Trophoblast cell (in vitro differentiated cells and primary cell): Measurements from ENCODE around the gene IGFL3.
"Not testable (repeated sequence)": the region's sequence is repeated elsewhere in the genome, so short reads cannot be mapped to it uniquely, and the experiment has no call there.

Experiments used
- DNase-seq, 2 donors: peaks; one replicate each; pipeline ENCODE4 v3.0.0-alpha.2; 2016
- H2AFZ ChIP-seq: 2 replicates; pipeline ENCODE4 v1.6.1; 2013; ENCODE audit warnings: low read length, moderate library complexity, mild to moderate bottlenecking; ENCODE audit not compliant: insufficient read depth, poor library complexity
- H2AK5ac ChIP-seq: 2 replicates; pipeline ENCODE4 v1.6.1; 2013; ENCODE audit warnings: mild to moderate bottlenecking, low read length
- H2BK120ac ChIP-seq: 2 replicates; pipeline ENCODE4 v1.6.1; 2013; ENCODE audit warnings: low read length, mild to moderate bottlenecking, moderate library complexity; ENCODE audit not compliant: insufficient read depth, poor library complexity
- H2BK12ac ChIP-seq: 2 replicates; pipeline ENCODE4 v1.6.1; 2013; ENCODE audit warnings: mild to moderate bottlenecking, low read length, moderate library complexity
- H2BK5ac ChIP-seq: 2 replicates; pipeline ENCODE4 v1.6.1; 2013; ENCODE audit warnings: low read length, low read depth, moderate library complexity, mild to moderate bottlenecking; ENCODE audit not compliant: poor library complexity
- H3K14ac ChIP-seq: 2 replicates; pipeline ENCODE4 v1.6.1; 2013; ENCODE audit warnings: mild to moderate bottlenecking, low read length
- H3K18ac ChIP-seq: 2 replicates; pipeline ENCODE4 v1.6.1; 2013; ENCODE audit warnings: mild to moderate bottlenecking, low read length
- H3K23ac ChIP-seq: 2 replicates; pipeline ENCODE4 v1.6.1; 2013; ENCODE audit warnings: low read length
- H3K27ac ChIP-seq: 2 replicates; pipeline ENCODE4 v1.5.1; 2013; ENCODE audit warnings: low read depth, mild to moderate bottlenecking, inconsistent platforms, low read length, moderate library complexity
- H3K27me3 ChIP-seq: 2 replicates; pipeline ENCODE4 v1.6.1; 2013; ENCODE audit warnings: inconsistent platforms, mild to moderate bottlenecking, low read length, moderate library complexity; ENCODE audit not compliant: insufficient read depth
- H3K36me3 ChIP-seq, 2 experiments: 1 replicate in 1 of 2; 2 replicates in 1 of 2; pipeline ENCODE4 v1.6.1; 2013; ENCODE audit warnings: low read length in 2 of 2, mild to moderate bottlenecking in 2 of 2, moderate library complexity in 1 of 2; ENCODE audit not compliant: insufficient read depth in 2 of 2, control insufficient read depth in 1 of 2
- H3K4ac ChIP-seq: 2 replicates; pipeline ENCODE4 v1.6.1; 2013; ENCODE audit warnings: low read depth, mild to moderate bottlenecking, low read length, moderate library complexity
- H3K4me1 ChIP-seq, 2 experiments: 1 replicate in 1 of 2; 2 replicates in 1 of 2; pipeline ENCODE4 v1.6.1; 2013; ENCODE audit warnings: low read length in 2 of 2, mild to moderate bottlenecking in 2 of 2, moderate library complexity in 1 of 2; ENCODE audit not compliant: insufficient read depth in 2 of 2, control insufficient read depth in 1 of 2
- H3K4me2 ChIP-seq: 2 replicates; pipeline ENCODE4 v1.6.1; 2013; ENCODE audit warnings: inconsistent platforms, mild to moderate bottlenecking, low read length, moderate library complexity
- H3K4me3 ChIP-seq: 2 replicates; pipeline ENCODE4 v1.5.1; 2013; ENCODE audit warnings: mild to moderate bottlenecking, low read depth, low read length, inconsistent platforms
- H3K79me1 ChIP-seq: one replicate; pipeline ENCODE4 v1.6.1; 2013; ENCODE audit warnings: low read length
- H3K79me2 ChIP-seq: 2 replicates; pipeline ENCODE4 v1.6.1; 2013; ENCODE audit warnings: low read length, mild to moderate bottlenecking; ENCODE audit not compliant: control insufficient read depth, insufficient read depth, poor library complexity
- H3K9ac ChIP-seq: 2 replicates; pipeline ENCODE4 v1.6.1; 2013; ENCODE audit warnings: mild to moderate bottlenecking, low read length
- H3K9me3 ChIP-seq: 2 replicates; pipeline ENCODE4 v1.6.1; 2013; ENCODE audit warnings: low read depth, mild to moderate bottlenecking, control low read depth, inconsistent platforms, low read length; ENCODE audit not compliant: insufficient read depth
- H4K12ac ChIP-seq: 2 replicates; pipeline ENCODE4 v1.6.1; 2013; ENCODE audit warnings: low read depth, mild to moderate bottlenecking, low read length, moderate library complexity
- H4K8ac ChIP-seq: 2 replicates; pipeline ENCODE4 v1.6.1; 2013; ENCODE audit warnings: low read depth, mild to moderate bottlenecking, low read length, moderate library complexity
- H4K91ac ChIP-seq: one replicate; pipeline ENCODE4 v1.6.1; 2013; ENCODE audit warnings: low read depth, mild to moderate bottlenecking, low read length, moderate library complexity
- WGBS: extraction: QIAGEN DNeasy Blood & Tissue Kit; methylation state at CpG from one replicate; pipeline ENCODE4 v1.1.7; 2013; ENCODE audit warnings: missing lambda C conversion rate; ENCODE audit not compliant: insufficient read length, insufficient coverage; ENCODE audit errors: extremely low coverage; 5-methylcytosine and 5-hydroxymethylcytosine counted together

The IGFL3 gene

GRCh38 chr19:46107371-46107770, 17.1 kb downstream of the IGFL3 start:
- WGBS, result no CpG with 5 or more reads among the region's 6 CpGs
- Histone ChIP-seq H3K18ac (no peak overlapping the region), H4K91ac (no peak overlapping the region), H3K4me1 (peaks cover 0 to 5% of the 10 kb centered on the region in 2 experiments), H3K4me2 (no peak overlapping the region), H3K27me3 (no peaks in the 10 kb centered on the region), H3K4ac (no peak overlapping the region), H3K79me2 (no peaks in the 10 kb centered on the region), H3K23ac (no peak overlapping the region), H2BK5ac (no peak overlapping the region), H2AK5ac (no peak overlapping the region), H2BK120ac (no peak overlapping the region), H4K12ac (no peak overlapping the region), H2BK12ac (peak overlapping the region; percentile 58), H4K8ac (no peak overlapping the region), H3K14ac (no peak overlapping the region), H3K79me1 (peaks cover 2% of the 10 kb centered on the region), H2AFZ (no peak overlapping the region), H3K36me3 (no peaks in the 10 kb centered on the region), H3K4me3 (no peak overlapping the region), H3K27ac (no peak overlapping the region), H3K9me3 (peaks cover 2% of the 10 kb centered on the region), H3K9ac (no peak overlapping the region)
- no peak for DNase-seq

DNA sequence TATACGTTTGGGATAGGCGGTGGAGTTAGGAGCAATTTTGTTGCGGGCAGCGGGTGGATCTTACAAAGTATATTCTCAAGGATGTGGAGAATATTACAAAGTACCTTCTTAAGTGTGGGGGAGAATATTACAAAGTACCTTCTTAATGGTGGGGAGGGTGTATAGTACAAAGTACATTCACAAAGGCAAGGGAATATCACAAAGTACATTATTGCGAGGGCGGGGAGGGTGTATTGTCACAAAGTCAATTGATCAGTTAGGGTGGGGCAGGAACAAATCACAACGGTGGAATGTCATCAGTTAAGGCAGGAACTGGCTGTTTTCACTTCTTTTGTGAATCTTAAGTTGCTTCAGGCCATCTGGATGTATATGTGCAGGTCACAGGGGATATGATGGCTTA, 22.2 kb downstream of the IGFL3 start:
- H3K23ac ChIP-seq, H3K4ac ChIP-seq, H2AK5ac ChIP-seq, H3K79me1 ChIP-seq, H4K12ac ChIP-seq, H2BK5ac ChIP-seq, H3K27me3 ChIP-seq, H2BK12ac ChIP-seq, H2AFZ ChIP-seq, H3K14ac ChIP-seq, H3K9me3 ChIP-seq, DNase-seq, H3K27ac ChIP-seq, H3K4me1 ChIP-seq, H3K79me2 ChIP-seq, H3K18ac ChIP-seq, H2BK120ac ChIP-seq, H3K4me3 ChIP-seq, H3K36me3 ChIP-seq, H3K9ac ChIP-seq, H3K4me2 ChIP-seq, H4K91ac ChIP-seq, H4K8ac ChIP-seq: not testable (repeated sequence)
- no CpG with 5 or more reads among the region's 7 CpGs for WGBS

DNA sequence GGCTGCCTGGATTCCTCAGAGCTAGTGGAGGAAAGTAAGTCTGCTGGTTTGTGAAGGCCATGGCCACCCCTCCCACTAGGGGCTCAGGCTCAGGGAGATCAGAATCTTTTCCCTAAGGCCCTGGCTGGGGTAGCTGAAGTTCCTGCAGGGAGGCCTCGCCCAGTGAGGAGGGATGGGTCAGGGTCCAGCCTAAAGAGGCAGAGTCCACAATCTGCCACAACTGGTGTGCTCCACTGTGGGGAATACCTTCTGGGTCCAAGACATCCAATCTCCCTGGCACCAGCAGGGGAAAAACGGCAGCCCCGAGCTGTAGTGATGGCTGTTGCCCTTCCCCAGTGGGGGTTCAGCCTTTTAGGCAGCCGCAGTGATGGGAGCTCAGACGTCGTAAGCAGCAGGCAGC, 23.2 kb downstream of the IGFL3 start:
- H2BK12ac ChIP-seq, result no peak overlapping the region
- no peak overlapping the region for H4K91ac ChIP-seq
- no peaks in the 10 kb centered on the region for H3K79me2 ChIP-seq
- DNase-seq, result no peak
- no peaks in the 10 kb centered on the region for H3K27me3 ChIP-seq
- no peak overlapping the region for H4K8ac ChIP-seq
- peaks cover 7% of the 10 kb centered on the region for H3K9me3 ChIP-seq
- no CpG with 5 or more reads among the region's 6 CpGs for WGBS
- H3K36me3 ChIP-seq, result no peaks in the 10 kb centered on the region
- no peak overlapping the region for H3K9ac ChIP-seq
- no peaks in the 10 kb centered on the region for H3K79me1 ChIP-seq
- no peak overlapping the region for H3K4me2 ChIP-seq
- H3K14ac ChIP-seq, result no peak overlapping the region
- H3K4ac ChIP-seq, result no peak overlapping the region
- no peak overlapping the region for H3K18ac ChIP-seq
- H2AFZ ChIP-seq, result no peak overlapping the region
- H3K4me1 ChIP-seq, result peaks cover 3 to 5% of the 10 kb centered on the region in 2 experiments
- no peak overlapping the region for H3K4me3 ChIP-seq
- H2BK5ac ChIP-seq, result no peak overlapping the region
- no peak overlapping the region for H3K27ac ChIP-seq
- no peak overlapping the region for H4K12ac ChIP-seq
- peak overlapping the region; percentile 61 for H2AK5ac ChIP-seq
- no peak overlapping the region for H3K23ac ChIP-seq
- H2BK120ac ChIP-seq, result no peak overlapping the region

DNA sequence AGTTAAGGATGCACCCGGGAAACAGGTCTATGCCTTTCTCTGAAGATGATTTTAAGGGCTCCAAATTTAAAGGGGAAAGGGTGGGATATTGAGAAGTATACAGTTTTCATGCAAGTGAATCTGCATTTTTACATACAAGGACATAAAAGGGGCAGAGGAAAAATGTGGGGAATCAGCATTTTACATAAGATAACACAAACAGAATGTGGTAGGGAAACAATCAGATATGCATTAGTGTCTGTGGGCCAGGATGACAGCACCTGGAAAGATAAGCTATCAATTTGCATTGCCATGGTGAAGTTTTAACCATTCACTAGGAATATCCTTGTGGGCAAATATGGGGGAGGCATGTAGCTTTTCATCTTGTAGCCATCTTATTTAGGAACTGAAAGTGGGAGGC, 24.1 kb downstream of the IGFL3 start:
- H3K4me2 ChIP-seq, result no peak overlapping the region
- H3K14ac ChIP-seq, result no peak overlapping the region
- no peak overlapping the region for H3K4ac ChIP-seq
- H2AK5ac ChIP-seq, result no peak overlapping the region
- no peak overlapping the region for H4K8ac ChIP-seq
- H2BK5ac ChIP-seq, result no peak overlapping the region
- H3K9me3 ChIP-seq, result peaks cover 7% of the 10 kb centered on the region
- H4K12ac ChIP-seq, result no peak overlapping the region
- no peak overlapping the region for H3K27ac ChIP-seq
- no peak overlapping the region for H3K4me3 ChIP-seq
- no peak overlapping the region for H4K91ac ChIP-seq
- H3K36me3 ChIP-seq, result no peaks in the 10 kb centered on the region
- H2BK12ac ChIP-seq, result no peak overlapping the region
- H3K4me1 ChIP-seq, result peaks cover 3 to 5% of the 10 kb centered on the region in 2 experiments
- no peak overlapping the region for H2AFZ ChIP-seq
- no peak overlapping the region for H3K9ac ChIP-seq
- H3K27me3 ChIP-seq, result no peaks in the 10 kb centered on the region
- no peaks in the 10 kb centered on the region for H3K79me2 ChIP-seq
- H3K23ac ChIP-seq, result no peak overlapping the region
- no peak overlapping the region for H2BK120ac ChIP-seq
- no peak overlapping the region for H3K18ac ChIP-seq
- no CpG with 5 or more reads among the region's 1 CpG for WGBS
- no peak for DNase-seq
- no peaks in the 10 kb centered on the region for H3K79me1 ChIP-seq
